ENCODE results near the gene CPTP. TPM values are rescaled to one million over a fixed set of nuclear protein-coding genes. Genes with fewer than 3 reads are reported as not detected.

Gene CPTP
- total RNA-seq, 1 experiment from 2014 or later, result 14.0 TPM

GRCh38 chr1:1322952-1323351 is 1.6 kb upstream of the CPTP start:
- Histone ChIP-seq H2BK5ac (ENCODE audit: insufficient read length, low read length) (no peak overlapping the region), H3K14ac (ENCODE audit: insufficient read depth, low read length) (no peak overlapping the region), H2BK20ac (ENCODE audit: low read depth, low read length, poor library complexity, severe bottlenecking) (no peak overlapping the region), H4K5ac (ENCODE audit: insufficient read length, low read depth, low read length) (no peak overlapping the region), H2BK15ac (ENCODE audit: low read depth, low read length) (no peak overlapping the region), H4K20me1 (ENCODE audit: control insufficient read depth, insufficient read depth, insufficient read length) (peaks cover 5% of the 10 kb centered on the region), H3K23ac (ENCODE audit: insufficient read length, low read depth, low read length) (no peak overlapping the region), H3K18ac (ENCODE audit: insufficient read length, low read depth, low read length) (no peak overlapping the region), H2BK120ac (ENCODE audit: low read depth, low read length, poor library complexity, severe bottlenecking) (no peak overlapping the region), H3K27me3 (ENCODE audit: insufficient read depth, low read length) (no peaks in the 10 kb centered on the region), H3K9ac (ENCODE audit: extremely low read depth, insufficient read length, low read length) (no peak overlapping the region), H3K4me1 (ENCODE audit: insufficient read depth, low read length) (no peaks in the 10 kb centered on the region), H3K79me1 (ENCODE audit: insufficient read depth, low read depth, low read length, poor library complexity, severe bottlenecking) (peaks cover 8% of the 10 kb centered on the region), H3T11ph (ENCODE audit: low read length) (no peak overlapping the region), H2BK12ac (ENCODE audit: insufficient read length, low read depth, low read length) (no peak overlapping the region), H3K23me2 (ENCODE audit: insufficient read length, low read depth, low read length, poor library complexity, severe bottlenecking) (peaks cover 8% of the 10 kb centered on the region), H3K4ac (ENCODE audit: low read depth, low read length) (no peak overlapping the region), H3K56ac (ENCODE audit: insufficient read length, low read depth, low read length) (no peak overlapping the region), H3K79me2 (ENCODE audit: insufficient read depth, low read length) (peaks cover 17% of the 10 kb centered on the region; the same call in 1 of the 2 replicates), H2AK5ac (ENCODE audit: insufficient read length, low read length) (no peak overlapping the region), H3K27ac (ENCODE audit: insufficient read length, low read depth, low read length) (no peak overlapping the region), H4K8ac (replicated peaks; ENCODE audit: insufficient read length, low read depth, low read length) (no peak overlapping the region), H3K4me2 (ENCODE audit: insufficient read depth, insufficient read length, low read length) (no peak overlapping the region), H4K91ac (ENCODE audit: insufficient read length, low read depth, low read length) (no peak overlapping the region), H2AFZ (ENCODE audit: low read length) (no peak overlapping the region), H3K9me3 (ENCODE audit: control insufficient read depth, low read depth, low read length) (no peaks in the 10 kb centered on the region)
- peak overlapping the region; percentile 80 to 88 for H3K4me3 Mint-ChIP-seq
- no peaks in the 10 kb centered on the region for H3K27me3 Mint-ChIP-seq (ENCODE audit: low read depth)
- TF ChIP-seq CTCF (conservative IDR thresholded peaks at IDR 0.05), result no peak
- H3K27ac Mint-ChIP-seq, result peak overlapping the region in 1 of 3 experiments; percentile 78; a peak in 1 of 7 replicates
- H3K9me3 Mint-ChIP-seq, result no peaks in the 10 kb centered on the region
- no CpG with 5 or more reads among the region's 10 CpGs for WGBS (ENCODE audit: extremely low coverage, insufficient read length, low lambda C conversion rate)
- DNase-seq, result no peak
- peaks cover 12 to 33% (median 28%) of the 10 kb centered on the region in 3 experiments; a peak in 6 of 7 replicates for H3K36me3 Mint-ChIP-seq (ENCODE audit: insufficient read depth in 1 of 3, low read depth in 3 of 3)
- H3K4me1 Mint-ChIP-seq, result peaks cover 2 to 14% of the 10 kb centered on the region in 2 experiments
